Endothelial cell of umbilical vein (primary cell): ENCODE data around the gene GLRX5. TPM values are rescaled to one million over a fixed set of nuclear protein-coding genes. Genes with fewer than 3 reads are reported as not detected.
A peak's percentile ranks its signal among the peaks of the same experiment; 100 is the strongest.

Source experiments
- BruUV-seq: library from RNA; stranded (reverse); fragments of 400-500 nt; replicated peaks from 2 replicates; lab custom pipeline; 2021; lab: Mats Ljungman, UMichigan
- CTCF ChIA-PET: fragments of 300-600, 350-600 bp; sonication (Branson Sonifier 250); formaldehyde crosslinking; loops from one replicate; lab custom pipeline; 2021; ENCODE audit warnings: antibody characterized with exemption, inconsistent platforms; lab: Charles Lee
- POLR2A ChIA-PET: fragments of 300-600, 350-600 bp; sonication (Branson Sonifier 250); formaldehyde crosslinking; loops from one replicate; lab custom pipeline; 2021; ENCODE audit warnings: antibody characterized with exemption, inconsistent platforms; lab: Charles Lee
- DNase-seq: peaks from one replicate; pipeline ENCODE4 v3.0.0-alpha.2; 2011; ENCODE audit warnings: low read depth, low spot score
- FAIRE-seq: peaks from 2 replicates; lab custom pipeline; 2011; peaks lifted over from hg19 to GRCh38; lab: Jason Lieb, UNC
- H2AFZ ChIP-seq: 2 replicates; pipeline ENCODE4 v1.6.0; 2012; ENCODE audit warnings: low read depth, low read length, control low read depth, inconsistent platforms
- H3K27ac ChIP-seq: 2 replicates; pipeline ENCODE4 v1.5.1; 2011; ENCODE audit warnings: low read depth, mild to moderate bottlenecking, control low read depth, low read length, moderate library complexity; ENCODE audit not compliant: insufficient read depth
- H3K27me3 ChIP-seq, 2 experiments: 2 replicates each; pipeline versions ENCODE4 v1.6.0 to v1.6.1; 2011; ENCODE audit warnings: low read length in 2 of 2, mixed read lengths in 1 of 2; ENCODE audit not compliant: control insufficient read depth in 2 of 2, insufficient read depth in 2 of 2
- H3K36me3 ChIP-seq, 2 experiments: 2 replicates in 1 of 2; 3 replicates in 1 of 2; pipeline ENCODE4 v1.5.1; 2011; ENCODE audit warnings: low read length in 2 of 2, mild to moderate bottlenecking in 1 of 2, moderate library complexity in 1 of 2; ENCODE audit not compliant: control insufficient read depth in 2 of 2, insufficient read depth in 2 of 2; ENCODE audit errors: extremely low read depth in 1 of 2
- H3K4me1 ChIP-seq: 3 replicates; pipeline ENCODE4 v1.5.1; 2011; ENCODE audit warnings: mild to moderate bottlenecking, low read length; ENCODE audit not compliant: control insufficient read depth, insufficient read depth; ENCODE audit errors: extremely low read depth
- H3K4me2 ChIP-seq: 2 replicates; pipeline ENCODE4 v1.6.1; 2011; ENCODE audit warnings: low read length, control low read depth, mixed read lengths; ENCODE audit not compliant: insufficient read depth
- H3K4me3 ChIP-seq, 3 experiments: fragments of 200-600 bp in 1 of 3; sonication (generic), shearing (Covaris generic) in 1 of 3; replicated peaks in 1 of 3; 2 replicates each; pipeline ENCODE4 v1.5.1; 2011 to 2016; ENCODE audit warnings: control low read depth in 3 of 3, low read length in 3 of 3, mild to moderate bottlenecking in 2 of 3, inconsistent platforms in 1 of 3, low read depth in 1 of 3, moderate library complexity in 1 of 3; ENCODE audit not compliant: insufficient read depth in 1 of 3
- H3K79me2 ChIP-seq: 2 replicates; pipeline ENCODE4 v1.6.0; 2012; ENCODE audit warnings: low read length, inconsistent platforms; ENCODE audit not compliant: control insufficient read depth, insufficient read depth
- H3K9ac ChIP-seq: replicated peaks from 2 replicates; pipeline ENCODE3; 2011; ENCODE audit warnings: low read length, control low read depth; ENCODE audit not compliant: insufficient read depth; ENCODE audit errors: extremely low read depth
- H3K9me1 ChIP-seq: replicated peaks from 3 replicates; pipeline ENCODE4 v1.6.0; 2011; ENCODE audit warnings: mild to moderate bottlenecking, low read length; ENCODE audit not compliant: control insufficient read depth, insufficient read depth; ENCODE audit errors: extremely low read depth
- H3K9me3 ChIP-seq: replicated peaks from 2 replicates; pipeline ENCODE4 v1.5.1; 2012; ENCODE audit warnings: low read length, inconsistent platforms; ENCODE audit not compliant: control insufficient read depth, insufficient read depth
- H4K20me1 ChIP-seq: replicated peaks from 2 replicates; pipeline ENCODE3; 2011; ENCODE audit warnings: mild to moderate bottlenecking, low read length; ENCODE audit not compliant: control insufficient read depth, insufficient read depth; ENCODE audit errors: extremely low read depth
- CTCF ChIP-seq, 2 donors: IDR thresholded peaks; 1 replicate in 1 of 2; 2 replicates in 1 of 2; pipeline ENCODE4 v1.5.1; 2011; ENCODE audit warnings: low read length in 2 of 2, mild to moderate bottlenecking in 2 of 2, moderate library complexity in 2 of 2, control low read depth in 1 of 2, inconsistent platforms in 1 of 2, low read depth in 1 of 2; ENCODE audit not compliant: insufficient read depth in 1 of 2; ENCODE audit errors: extremely low read depth in 1 of 2
- EZH2 ChIP-seq: IDR thresholded peaks from 2 replicates; pipeline ENCODE4 v1.6.1; 2012; ENCODE audit warnings: borderline replicate concordance, low read depth, mild to moderate bottlenecking, moderate library complexity, low read length, inconsistent platforms; ENCODE audit not compliant: severe bottlenecking
- FOS ChIP-seq: IDR thresholded peaks from 2 replicates; pipeline ENCODE4 v1.6.1; 2011; ENCODE audit warnings: mild to moderate bottlenecking, low read length, moderate library complexity, borderline replicate concordance; ENCODE audit not compliant: insufficient read depth
- GATA2 ChIP-seq: IDR thresholded peaks from 2 replicates; pipeline ENCODE4 v1.7.0; 2011; ENCODE audit warnings: low read depth, mild to moderate bottlenecking, moderate library complexity, mixed read lengths, low read length; ENCODE audit not compliant: insufficient read length, insufficient read depth
- JUN ChIP-seq: IDR thresholded peaks from 2 replicates; pipeline ENCODE4 v1.6.1; 2011; ENCODE audit warnings: borderline replicate concordance, low read depth; ENCODE audit not compliant: insufficient read length, insufficient read depth
- MAX ChIP-seq: IDR thresholded peaks from 2 replicates; pipeline ENCODE4 v1.6.1; 2011; ENCODE audit not compliant: insufficient read depth, insufficient read length
- MYC ChIP-seq: IDR thresholded peaks from one replicate; pipeline ENCODE4 v1.6.1; 2011; ENCODE audit warnings: mild to moderate bottlenecking, low read depth, low read length
- POLR2A ChIP-seq: IDR thresholded peaks from 2 replicates; pipeline ENCODE4 v1.6.1; 2012; ENCODE audit warnings: low read depth, mild to moderate bottlenecking, control low read depth, low read length
- POLR2AphosphoS5 ChIP-seq: IDR thresholded peaks from 2 replicates; pipeline ENCODE4 v1.6.1; 2012; ENCODE audit warnings: low read depth, mild to moderate bottlenecking, control low read depth, low read length, moderate library complexity; ENCODE audit not compliant: insufficient read depth
- dilution Hi-C: fragments of 300-500 bp; cut with MboI; formaldehyde crosslinking; loops from one replicate; pipeline ENCODE4 v1.15.0; 2019; ENCODE audit warnings: low sequenced_read_pairs; ENCODE audit not compliant: extremely low pct_ligation_motif_present
- intact Hi-C: fragments of 100-400 bp; cut with micrococcal nuclease; formaldehyde crosslinking; loops from one replicate; pipeline ENCODE4 v1.10.0; 2022
- polyA plus RNA-seq, 4 experiments: library from polyadenylated mRNA; depleted of rRNA in 3 of 4; stranded (reverse) in 3 of 4; unstranded in 1 of 4; fragments of >200 nt; gene quantifications; 2 replicates each; pipeline versions ENCODE4 v1.2.1 to v1.2.3, GENCODE V29; 2011 to 2012; ENCODE audit warnings: missing spikeins in 1 of 4
- total RNA-seq: library from RNA; stranded (reverse); gene quantifications from 2 replicates; pipeline ENCODE4 v1.2.3, GENCODE V29; 2021

Gene GLRX5
- total and polyA plus RNA-seq, 2 donors (not counting 3 experiments of a cell fraction or from before 2014, with no cell fraction given), result 42.6 to 52.0 TPM

DNA sequence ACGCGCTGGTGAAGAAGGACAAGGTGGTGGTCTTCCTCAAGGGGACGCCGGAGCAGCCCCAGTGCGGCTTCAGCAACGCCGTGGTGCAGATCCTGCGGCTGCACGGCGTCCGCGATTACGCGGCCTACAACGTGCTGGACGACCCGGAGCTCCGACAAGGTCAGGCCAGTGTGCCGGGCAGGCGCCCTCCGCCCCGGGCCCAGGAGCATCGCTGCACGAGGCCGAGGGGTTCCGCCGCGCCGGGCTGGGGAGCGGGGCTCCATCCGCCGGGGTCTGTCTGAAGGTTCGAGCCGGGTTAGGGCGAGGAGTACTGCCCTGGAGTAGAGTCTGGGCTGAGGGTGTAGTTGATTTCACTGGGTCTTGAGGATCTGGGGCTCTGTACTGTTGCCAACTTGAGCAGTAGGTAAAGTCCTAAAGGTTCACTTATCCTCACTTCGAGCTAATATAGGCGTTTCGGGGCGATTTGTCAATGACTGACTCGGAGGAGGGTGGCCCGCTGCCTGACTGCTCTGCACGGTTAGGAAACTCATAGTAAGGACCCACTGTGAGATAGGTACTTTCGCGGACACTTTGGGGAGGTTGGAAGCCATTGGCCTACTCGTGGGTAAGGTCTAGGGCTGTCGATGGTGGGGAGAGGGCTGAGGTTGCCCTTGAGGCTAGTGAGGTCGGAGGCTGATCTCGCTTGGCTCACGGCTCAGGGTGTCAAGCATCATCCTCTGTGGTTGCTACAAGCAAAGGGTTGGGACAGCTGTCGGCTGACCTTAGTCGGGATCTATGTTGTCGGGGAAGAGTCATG, 574 bp downstream of the GLRX5 start:
- Histone ChIP-seq H3K4me2 (peak overlapping the region; percentile 85), H3K9ac (peak overlapping the region; percentile 40), H2AFZ (peak overlapping the region; percentile 71), H3K27ac (peak overlapping the region; percentile 27), H3K4me3 (peak overlapping the region; percentile 70 to 78 (median 71)), H3K9me3 (no peaks in the 10 kb centered on the region), H3K9me1 (no peaks in the 10 kb centered on the region), H3K27me3 (no peaks in the 10 kb centered on the region), H3K79me2 (peaks cover 84% of the 10 kb centered on the region), H4K20me1 (no peaks in the 10 kb centered on the region), H3K4me1 (peaks cover 50% of the 10 kb centered on the region), H3K36me3 (no peaks in the 10 kb centered on the region)
- CTCF ChIA-PET, result interaction anchor here (0.7 to 4.6 kb wide), 5 partner anchors 8 to 93 kb away, joined by 3 to 33 read pairs (median 5); no protein-coding TSS in a partner anchor
- TF ChIP-seq POLR2A, result no peak
- TF ChIP-seq FOS, result no peak
- no peak for TF ChIP-seq JUN
- TF ChIP-seq POLR2AphosphoS5, result no peak
- TF ChIP-seq CTCF (IDR thresholded peaks at IDR 0.05; ENCODE audit: extremely low read depth in 1 of 2, insufficient read depth in 1 of 2, low read depth in 1 of 2, low read length in 2 of 2), result no peak
- no peak for TF ChIP-seq MYC
- TF ChIP-seq MAX, result no peak
- no peak for TF ChIP-seq EZH2
- no peak for TF ChIP-seq GATA2
- DNase-seq, result peak; percentile 32
- POLR2A ChIA-PET, result interaction anchor here (1.3 to 1.8 kb wide), 2 partner anchors 11 to 12 kb away, joined by 3 to 6 read pairs; no protein-coding TSS in a partner anchor
- dilution Hi-C loops, result no loop called here
- FAIRE-seq, result peak; percentile 38
- intact Hi-C loops, result loop anchor here (10.0 kb wide), 2 partner anchors 271 to 969 kb away; partner anchors contain the start of gene PAPOLA
- BruUV-seq, result no TSS peak
